ENCODE data around the gene FAM229B. TPM values are rescaled to one million over a fixed set of nuclear protein-coding genes. Genes with fewer than 3 reads are reported as not detected.

The FAM229B gene
- total RNA-seq, 1 experiment from 2014 or later, result 12.3 TPM

- ChIA-PET POLR2A (ENCODE audit: unreplicated experiment) (interaction anchor here (0.6 kb wide), 1 partner anchor 159 kb away, joined by 17 read pairs; no protein-coding TSS in a partner anchor), CTCF (no interaction called here)
- no peak for DNase-seq
Observed at GRCh38 chr6:112113431-112113830, 26.0 kb downstream of the FAM229B start.

GRCh38 chr6:112113918-112114317 is 26.5 kb downstream of the FAM229B start:
- Histone ChIP-seq H3K27ac (no peak overlapping the region), H3K4me1 (replicated peaks; ENCODE audit: insufficient read depth) (peaks cover 9% of the 10 kb centered on the region), H4K20me1 (ENCODE audit: insufficient read depth) (0 out of 2 replicates have a peak, but pooled peaks cover 3% of the 10 kb centered on the region), H3K36me3 (ENCODE audit: low read depth) (peaks cover 87% of the 10 kb centered on the region), H3K4me2 (no peak overlapping the region), H3K9me3 (ENCODE audit: insufficient read depth, low read depth) (no peaks in the 10 kb centered on the region), H3K79me2 (ENCODE audit: low read depth) (no peaks in the 10 kb centered on the region), H3F3A (ENCODE audit: insufficient read depth, low read depth) (peaks cover 30% of the 10 kb centered on the region), H3K4me3 (no peak overlapping the region), H2AFZ (no peak overlapping the region), H3K9me2 (ENCODE audit: insufficient read depth) (no peaks in the 10 kb centered on the region), H3K27me3 (ENCODE audit: insufficient read depth, low read depth) (no peaks in the 10 kb centered on the region)
- CTCF ChIA-PET, result no interaction called here
- TF ChIP-seq EZH2 (IDR thresholded peaks at IDR 0.05; ENCODE audit: low read depth) (no peak), CTCF (conservative IDR thresholded peaks at IDR 0.05) (no peak)
- intact Hi-C loops (cut with micrococcal nuclease; ENCODE audit: unreplicated experiment), result no loop called here
- BruUV-seq (replicated peaks), result no TSS peak
- no peak for DNase-seq
- POLR2A ChIA-PET (ENCODE audit: unreplicated experiment), result no interaction called here

More at GRCh38 chr6:112113431-112113830, 26.0 kb downstream of the FAM229B start:
- Histone ChIP-seq H4K20me1 (ENCODE audit: insufficient read depth) (0 out of 2 replicates have a peak, but pooled peaks cover 3% of the 10 kb centered on the region), H3K79me2 (ENCODE audit: low read depth) (no peaks in the 10 kb centered on the region), H3K9me2 (ENCODE audit: insufficient read depth) (no peaks in the 10 kb centered on the region), H3K4me1 (replicated peaks; ENCODE audit: insufficient read depth) (peaks cover 9% of the 10 kb centered on the region), H3K9me3 (ENCODE audit: insufficient read depth, low read depth) (no peaks in the 10 kb centered on the region), H3K27ac (no peak overlapping the region), H3K36me3 (ENCODE audit: low read depth) (peaks cover 86% of the 10 kb centered on the region), H2AFZ (no peak overlapping the region), H3K27me3 (ENCODE audit: insufficient read depth, low read depth) (no peaks in the 10 kb centered on the region), H3K4me3 (no peak overlapping the region), H3K4me2 (no peak overlapping the region), H3F3A (ENCODE audit: insufficient read depth, low read depth) (peaks cover 32% of the 10 kb centered on the region)
- no peak for TF ChIP-seq EZH2 (IDR thresholded peaks at IDR 0.05; ENCODE audit: low read depth)
- no peak for TF ChIP-seq CTCF (conservative IDR thresholded peaks at IDR 0.05)
- BruUV-seq (replicated peaks), result no TSS peak
- intact Hi-C loops (cut with micrococcal nuclease; ENCODE audit: unreplicated experiment), result no loop called here

- TF ChIP-seq CTCF (conservative IDR thresholded peaks at IDR 0.05) (no peak), EZH2 (IDR thresholded peaks at IDR 0.05; ENCODE audit: low read depth) (no peak)
- BruUV-seq (replicated peaks), result no TSS peak
- DNase-seq, result no peak
- no peaks in the 10 kb centered on the region for H3K9me2 ChIP-seq (ENCODE audit: insufficient read depth)
- 0 out of 2 replicates have a peak, but pooled peaks cover 3% of the 10 kb centered on the region for H4K20me1 ChIP-seq (ENCODE audit: insufficient read depth)
- H2AFZ ChIP-seq, result no peak overlapping the region
- POLR2A ChIA-PET (ENCODE audit: unreplicated experiment), result no interaction called here
- CTCF ChIA-PET, result no interaction called here
- H3K27ac ChIP-seq, result no peak overlapping the region
- peaks cover 87% of the 10 kb centered on the region for H3K36me3 ChIP-seq (ENCODE audit: low read depth)
- intact Hi-C loops (cut with micrococcal nuclease; ENCODE audit: unreplicated experiment), result no loop called here
- H3K27me3 ChIP-seq (ENCODE audit: insufficient read depth, low read depth), result no peaks in the 10 kb centered on the region
- H3K4me2 ChIP-seq, result no peak overlapping the region
- no peak overlapping the region for H3K4me3 ChIP-seq
- no peaks in the 10 kb centered on the region for H3K79me2 ChIP-seq (ENCODE audit: low read depth)
- H3F3A ChIP-seq (ENCODE audit: insufficient read depth, low read depth), result peaks cover 36% of the 10 kb centered on the region
- peaks cover 9% of the 10 kb centered on the region for H3K4me1 ChIP-seq (replicated peaks; ENCODE audit: insufficient read depth)
- no peaks in the 10 kb centered on the region for H3K9me3 ChIP-seq (ENCODE audit: insufficient read depth, low read depth)
Observed at GRCh38 chr6:112114577-112115223, 27.3 kb downstream of the FAM229B start.
